SHP77 treated with DMSO at 0.1 percent for 48 hours (cell line): ENCODE measurements around the gene MACROD1.

Source experiments
- DNase-seq: peaks from one replicate; lab custom pipeline; 2025; lab: John Stamatoyannopoulos, UW

MACROD1 gene

DNA sequence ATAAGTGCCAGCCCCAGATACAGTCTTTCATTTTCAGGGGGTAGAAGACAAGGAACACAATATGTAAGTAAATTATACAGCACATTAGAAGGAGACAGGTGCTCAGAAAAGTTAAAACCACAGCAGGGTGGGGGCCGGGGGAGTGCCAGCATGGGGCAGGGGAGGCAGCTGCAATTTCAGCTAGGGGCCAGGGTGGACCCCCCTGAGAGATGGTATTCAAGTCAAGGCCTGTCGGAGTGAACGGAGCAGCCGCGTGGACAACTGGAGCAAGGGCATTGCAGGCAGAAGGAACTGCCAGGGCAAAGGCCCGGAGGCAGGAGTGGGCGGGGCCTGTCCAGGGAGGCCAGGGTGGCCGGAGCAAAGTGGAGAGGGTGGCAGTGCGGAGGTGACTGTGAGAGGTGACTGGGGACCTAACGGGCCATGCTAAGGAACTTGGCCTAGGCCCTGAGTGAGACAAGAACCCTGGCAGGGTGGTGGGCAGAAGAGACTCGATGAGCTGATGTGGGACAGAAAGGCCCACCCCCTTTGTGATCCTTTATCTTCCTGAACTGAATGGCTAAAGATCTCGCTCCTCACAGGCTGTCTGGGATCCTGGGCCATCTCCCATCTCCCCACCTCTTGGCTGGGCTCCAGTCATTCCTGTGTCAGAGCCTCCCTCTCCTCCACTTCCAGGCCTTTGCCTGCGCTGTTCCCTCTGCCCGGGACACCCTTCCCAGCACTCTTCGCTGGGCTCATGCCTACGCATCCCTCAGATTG is 152.6 kb downstream of the MACROD1 start:
- no peak for DNase-seq

DNA sequence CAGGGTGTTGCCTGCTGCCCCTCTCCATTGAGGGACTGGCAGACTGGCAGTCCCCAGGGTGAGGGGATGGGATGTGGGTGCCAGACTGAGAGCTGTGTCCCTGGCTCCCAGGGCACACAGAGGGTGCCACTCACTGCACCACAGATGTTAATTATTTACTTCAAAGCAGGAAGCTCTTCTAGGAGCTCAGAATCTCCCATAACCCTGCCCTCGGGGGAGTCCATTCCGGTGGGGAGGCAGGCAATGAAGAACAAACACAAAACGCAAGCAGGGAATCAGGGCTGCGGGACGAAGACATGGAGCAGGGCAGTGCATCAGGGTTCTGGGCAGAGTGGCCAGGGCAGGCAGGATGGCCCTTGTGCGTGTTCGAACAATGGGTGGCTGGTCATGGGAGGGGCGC is 154.5 kb downstream of the MACROD1 start:
- DNase-seq = no peak

DNA sequence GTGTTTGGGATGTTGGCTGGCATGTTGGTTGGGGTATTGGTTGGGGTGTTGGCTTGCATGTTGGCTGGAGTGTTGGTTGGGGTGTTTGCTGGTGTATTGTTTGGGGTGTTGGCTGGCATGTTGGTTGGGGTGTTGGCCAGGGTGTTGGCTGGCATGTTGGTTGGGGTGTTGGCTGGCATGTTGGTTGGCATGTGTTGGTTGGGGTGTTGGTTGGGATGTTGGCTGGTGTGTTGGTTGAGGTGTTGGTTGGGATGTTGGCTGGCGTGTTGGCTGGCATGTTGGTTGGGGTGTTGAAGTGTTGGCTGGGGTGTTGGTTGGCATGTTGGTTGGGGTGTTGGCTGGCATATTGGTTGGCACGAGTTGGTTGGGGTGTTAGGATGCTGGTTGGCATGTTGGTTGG is 155.1 kb downstream of the MACROD1 start:
- no peak for DNase-seq

DNA sequence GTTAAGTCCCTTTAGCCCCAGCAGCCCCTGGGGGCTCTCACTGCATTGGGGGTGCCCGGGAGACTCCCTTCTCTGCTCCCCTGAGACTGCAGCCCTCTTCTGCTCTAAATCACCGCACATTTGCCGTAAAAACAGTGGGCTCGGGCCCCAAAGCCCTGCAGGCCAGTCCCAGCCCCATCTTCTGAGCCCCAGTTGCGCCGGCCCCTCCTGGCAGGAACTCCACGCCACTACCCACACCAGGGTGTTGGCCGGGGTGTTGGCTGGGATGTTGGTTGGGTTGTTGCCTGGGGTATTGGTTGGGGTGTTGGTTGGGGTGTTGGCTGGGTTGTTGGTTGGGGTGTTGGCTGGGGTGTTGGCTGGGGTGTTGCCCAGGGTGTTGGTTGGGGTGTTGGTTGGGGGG is 156.2 kb downstream of the MACROD1 start:
- no peak for DNase-seq

DNA sequence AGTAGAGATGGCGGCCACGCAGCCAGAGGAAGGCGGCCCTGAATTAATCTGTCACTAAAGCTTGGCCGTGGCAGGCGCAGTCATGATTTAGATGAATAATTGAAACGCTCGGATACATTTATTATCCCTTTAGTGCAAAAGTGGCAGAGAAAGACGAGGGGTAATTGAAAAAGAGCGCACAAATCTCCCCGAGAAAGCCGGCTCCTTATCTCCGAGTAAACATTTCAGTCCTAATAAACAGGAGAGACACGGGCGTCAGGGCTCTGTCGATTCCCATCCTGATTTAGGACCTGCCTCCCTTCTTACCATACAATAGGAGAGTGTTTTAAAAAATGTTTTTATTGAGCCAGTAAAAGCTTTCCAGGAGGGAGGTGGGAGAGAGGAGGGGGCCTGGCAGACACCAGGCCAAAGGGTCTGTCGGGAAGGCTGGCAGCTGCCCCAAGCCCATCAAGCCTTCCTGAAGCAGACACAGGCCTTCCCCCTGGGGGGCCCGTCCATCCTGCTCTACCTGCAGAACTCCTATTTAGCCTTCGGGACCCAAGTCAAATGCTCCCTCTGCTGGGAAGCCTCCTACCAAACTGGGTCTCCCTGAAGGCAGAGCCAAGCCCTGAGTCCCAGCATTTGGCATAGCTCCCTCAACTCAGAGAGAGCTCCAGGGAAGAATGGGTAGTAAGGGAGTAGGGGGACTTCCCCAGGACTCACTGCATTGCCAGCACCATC is 156.8 kb downstream of the MACROD1 start:
- DNase-seq = no peak

DNA sequence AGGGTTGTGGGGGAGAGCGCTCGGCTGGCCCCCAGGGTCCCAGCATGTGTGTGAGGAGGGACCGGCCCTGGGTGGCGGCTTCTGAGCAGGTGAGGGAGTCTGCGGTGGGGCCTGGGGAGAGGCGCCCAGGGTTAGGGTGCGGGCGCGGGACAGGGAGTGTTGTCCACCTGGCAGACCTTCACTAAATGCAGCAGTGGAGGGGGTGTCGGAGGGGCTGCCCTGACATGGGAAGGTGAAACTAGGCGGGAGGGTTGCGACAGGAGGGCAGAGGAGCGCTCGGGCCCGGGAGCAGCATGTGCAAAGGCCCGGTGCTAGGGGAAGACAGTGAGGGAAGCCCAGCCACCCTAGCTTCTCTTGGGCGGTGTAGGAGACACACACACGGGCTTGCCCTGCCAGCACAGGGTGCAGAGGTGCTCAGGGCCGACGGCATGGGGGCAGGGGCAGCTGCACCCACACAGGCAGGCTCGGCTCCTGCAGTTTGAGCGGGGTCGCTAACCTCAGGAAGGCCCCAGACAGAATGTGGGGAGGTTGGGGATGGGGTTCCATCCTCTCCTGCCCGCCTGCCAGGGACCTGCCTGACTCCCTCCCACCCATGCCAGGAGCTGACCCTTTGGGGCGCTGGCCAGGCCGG is 157.5 kb downstream of the MACROD1 start:
- no peak for DNase-seq

DNA sequence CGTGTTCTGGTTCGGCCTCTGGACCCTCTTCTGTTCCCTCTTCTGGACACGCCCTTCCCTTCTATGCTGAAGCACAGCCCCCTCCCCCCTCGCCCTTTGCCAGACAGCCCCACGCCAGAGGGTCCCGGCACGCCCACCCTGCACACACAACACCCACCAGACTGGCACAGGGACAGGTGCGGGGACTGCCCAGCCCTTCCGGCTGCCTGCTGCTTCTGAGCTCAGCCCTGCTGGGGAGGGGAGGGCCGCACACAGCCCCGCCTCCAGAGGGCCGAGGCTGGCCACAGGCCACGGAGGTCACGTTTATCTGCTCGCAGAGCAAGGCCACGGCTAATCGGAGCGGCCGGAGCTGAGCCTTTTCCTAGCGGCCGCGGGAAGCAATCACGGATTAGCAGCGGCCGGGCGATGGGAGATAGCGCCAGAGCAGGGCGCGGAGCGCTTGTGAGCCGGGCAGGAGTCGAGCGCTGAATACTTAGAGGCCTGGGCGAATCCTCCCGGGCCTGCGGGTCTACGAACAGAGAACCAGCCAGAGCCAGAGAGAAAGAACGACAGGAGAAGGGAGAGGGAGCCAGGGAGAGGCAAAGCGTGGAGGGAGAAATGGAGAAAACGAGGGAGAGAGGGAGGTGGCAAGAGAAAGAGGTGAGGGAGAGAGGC is 158.2 kb downstream of the MACROD1 start:
- peak; percentile 46 for DNase-seq

DNA sequence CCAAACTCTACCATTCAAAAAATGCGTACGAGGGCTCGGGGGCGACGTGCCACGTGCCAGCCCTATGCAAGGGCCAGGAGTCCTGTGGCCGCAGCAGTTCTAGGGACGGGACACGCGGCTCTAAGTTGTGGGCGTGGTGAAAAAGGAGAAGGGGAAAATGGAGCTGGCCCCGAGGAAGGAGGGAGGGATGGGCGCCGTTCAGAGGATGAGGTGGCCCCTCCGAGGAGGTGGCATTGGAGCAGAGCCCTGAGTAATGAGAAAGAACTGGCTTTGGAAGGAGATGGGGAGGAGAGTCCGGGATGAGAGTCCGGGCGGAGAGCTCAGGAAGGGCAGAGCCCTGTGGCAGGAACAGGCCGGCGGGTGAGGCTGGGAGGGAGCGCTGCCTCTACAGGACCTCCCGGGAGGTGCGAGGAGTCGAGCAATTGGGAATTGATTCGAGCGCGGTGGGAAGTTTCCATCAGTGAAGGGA is 158.7 kb downstream of the MACROD1 start:
- DNase-seq = no peak

DNA sequence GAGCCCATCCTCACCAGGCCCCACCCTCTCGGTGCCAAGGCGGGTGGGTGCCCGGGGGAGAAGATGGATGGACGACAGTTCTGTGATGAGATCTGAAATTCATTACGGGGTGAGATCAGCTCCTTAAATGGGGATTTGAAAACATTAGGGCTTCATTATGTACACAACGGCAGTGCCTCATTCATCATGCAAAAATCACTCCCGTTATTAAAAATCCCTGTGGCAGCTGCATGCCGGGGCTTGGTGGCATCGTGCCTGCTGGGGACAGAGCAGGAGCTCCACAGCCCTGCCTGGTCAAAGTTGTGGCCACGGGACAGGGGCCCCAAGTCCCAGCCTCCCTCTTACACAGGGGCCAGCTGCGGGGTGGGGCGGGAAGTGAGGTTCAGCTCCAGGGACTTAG is 159.5 kb downstream of the MACROD1 start:
- DNase-seq = no peak

DNA sequence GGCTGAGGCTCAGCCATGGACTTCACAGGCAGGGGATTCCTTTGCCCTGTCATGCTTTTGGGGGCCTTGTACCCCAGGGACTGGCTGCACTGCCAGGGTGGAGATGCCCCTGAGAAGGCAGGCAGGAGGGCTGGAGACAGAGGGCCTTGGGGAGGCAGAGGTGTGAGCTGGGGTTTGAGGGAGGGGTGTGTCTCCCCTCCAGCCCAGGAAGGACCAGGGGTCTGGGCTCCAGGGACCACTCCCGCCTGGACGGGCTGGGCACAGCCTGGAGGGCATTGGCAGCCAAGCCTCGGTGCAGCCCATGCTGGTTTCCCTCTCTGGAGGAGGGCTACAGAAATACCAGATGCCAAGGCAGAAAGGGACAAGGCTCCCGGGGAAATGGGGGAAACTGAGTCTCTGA is 160.2 kb downstream of the MACROD1 start:
- DNase-seq = no peak

DNA sequence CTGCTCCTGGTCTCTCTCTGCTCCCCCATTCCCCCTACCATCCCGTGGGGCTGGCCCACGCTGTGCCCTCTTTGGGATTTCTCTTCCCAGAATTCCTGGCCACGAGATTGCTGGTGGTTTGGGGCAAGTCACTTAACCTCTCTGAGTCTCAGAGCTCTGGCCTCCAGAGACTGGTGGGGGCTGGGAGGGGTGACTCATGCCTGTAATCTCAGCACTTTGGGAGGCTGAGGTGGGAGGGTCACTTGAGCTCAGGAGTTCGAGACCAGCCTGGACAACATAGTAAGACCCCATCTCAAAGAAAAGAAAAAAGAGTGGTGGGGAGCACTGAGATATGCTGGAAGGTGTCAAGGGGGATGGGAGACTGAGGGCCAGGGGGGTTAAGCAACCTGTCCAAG is 161.3 kb downstream of the MACROD1 start:
- DNase-seq = no peak

DNA sequence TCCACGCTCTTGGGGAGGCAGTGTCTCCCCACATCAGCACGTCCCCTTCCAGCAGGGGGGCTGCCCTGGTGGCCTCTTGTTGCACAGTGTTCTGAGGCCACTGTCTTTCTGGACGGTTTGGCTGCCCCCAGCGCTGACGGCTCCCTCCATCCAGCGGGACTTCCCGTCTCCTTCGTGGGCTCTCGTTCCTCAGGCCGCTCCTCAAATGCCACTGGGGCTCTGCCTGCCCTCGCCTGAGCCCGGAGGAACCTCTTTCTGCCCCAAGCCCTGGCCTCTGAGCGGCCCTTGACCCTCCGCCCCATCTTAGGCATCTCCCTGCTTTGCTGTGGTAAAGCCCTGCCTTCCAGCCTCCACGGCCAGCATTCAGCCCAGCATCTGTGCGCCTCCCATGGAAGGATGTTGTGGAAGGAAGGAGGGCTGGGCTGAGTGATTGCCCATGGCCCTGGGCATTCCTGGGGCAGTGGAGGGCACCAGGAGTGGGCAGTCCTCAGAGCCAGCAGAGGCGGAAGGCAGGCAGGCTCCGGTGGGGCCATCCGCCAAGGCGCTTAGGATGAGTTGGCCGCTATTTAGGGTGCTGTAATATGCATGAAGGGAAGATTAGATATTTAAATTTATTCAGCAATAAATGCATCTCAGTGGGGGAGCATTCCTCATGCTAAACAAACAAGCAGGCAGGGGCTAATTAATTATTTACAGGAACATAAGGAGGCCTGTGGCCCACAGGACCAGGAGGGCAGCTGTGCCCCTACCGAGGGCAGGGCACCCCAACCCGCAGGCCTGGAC is 161.9 kb downstream of the MACROD1 start:
- no peak for DNase-seq

DNA sequence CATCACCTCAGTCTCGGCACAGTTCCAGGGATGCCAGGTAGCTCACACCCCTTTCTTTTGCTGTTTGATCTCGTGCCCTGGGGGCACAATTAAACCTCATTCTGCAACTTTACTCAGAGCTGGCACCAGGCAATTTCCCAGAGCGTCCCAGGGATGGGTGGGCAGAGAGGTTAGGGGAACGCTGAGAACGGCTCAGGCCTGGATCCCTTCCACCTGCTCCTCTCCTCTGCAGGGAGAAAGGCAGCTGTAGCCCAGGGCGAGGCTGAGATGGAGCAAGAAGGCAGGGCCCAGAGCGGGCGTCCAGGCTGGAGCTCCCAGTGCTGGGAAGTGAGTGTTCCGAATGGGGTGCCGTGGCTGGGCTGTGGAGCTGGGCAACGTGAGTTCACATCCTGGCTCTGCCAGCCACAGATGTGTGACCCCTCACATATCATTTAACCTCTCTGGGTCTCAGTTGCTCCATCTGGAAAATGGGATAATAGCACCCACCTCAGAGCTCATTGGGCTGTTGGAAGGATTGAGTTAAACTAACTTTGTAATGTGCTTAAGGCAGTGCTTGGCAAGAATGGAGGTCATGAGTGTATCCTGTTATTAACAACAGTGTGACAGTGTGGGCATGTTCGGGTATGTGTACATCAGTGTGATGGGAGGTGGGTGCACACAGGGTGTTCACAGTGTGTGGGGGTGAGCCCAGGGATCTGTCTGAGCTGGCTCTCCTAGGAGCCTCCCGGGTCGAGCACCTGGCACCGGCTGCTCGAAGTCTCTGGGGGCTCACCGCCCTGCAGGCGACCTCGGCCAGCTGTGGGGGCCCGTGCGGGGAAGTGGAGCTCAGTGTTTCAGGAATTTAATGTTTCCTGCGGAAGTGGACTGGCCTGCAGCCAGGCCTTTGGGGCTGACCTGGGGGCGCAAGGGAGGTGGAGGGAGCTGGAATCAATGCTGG is 164.2 kb downstream of the MACROD1 start:
- no peak for DNase-seq

DNA sequence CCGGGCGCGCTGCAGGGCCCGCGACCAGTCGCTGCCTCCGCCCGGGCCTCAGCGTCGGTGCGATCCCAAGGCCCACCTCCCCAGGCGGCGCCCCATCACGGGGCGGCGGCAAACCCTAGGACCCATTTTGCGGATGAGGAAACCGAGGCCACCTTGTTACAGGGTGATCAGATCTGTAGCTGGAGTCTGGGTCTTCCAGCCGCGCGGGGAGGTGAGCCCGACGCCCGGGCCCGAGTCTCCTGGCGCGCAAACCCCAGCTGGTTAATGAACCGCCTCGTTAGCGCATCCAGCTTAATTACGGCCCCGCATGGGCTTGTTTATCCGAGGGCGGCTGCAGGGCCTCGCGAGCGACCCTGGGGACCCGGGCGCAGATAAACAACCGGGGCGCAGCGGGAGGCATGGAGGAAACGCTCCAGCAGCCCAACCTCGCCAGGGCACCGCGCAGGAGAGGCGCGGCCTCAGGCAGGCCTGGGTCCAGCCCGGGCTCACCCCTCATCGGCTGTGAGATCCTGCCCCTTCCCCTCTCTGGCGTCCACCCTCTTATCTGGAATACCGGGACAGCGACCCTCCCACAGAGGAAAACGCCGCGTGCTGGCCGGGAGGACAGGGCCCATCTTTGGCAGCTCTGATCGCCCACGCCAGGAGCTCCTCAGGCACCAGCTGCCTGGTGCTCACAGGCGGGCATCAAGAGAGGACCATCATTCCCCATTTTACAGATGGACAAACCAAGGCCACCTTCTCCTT is 165.0 kb downstream of the MACROD1 start:
- DNase-seq = no peak

DNA sequence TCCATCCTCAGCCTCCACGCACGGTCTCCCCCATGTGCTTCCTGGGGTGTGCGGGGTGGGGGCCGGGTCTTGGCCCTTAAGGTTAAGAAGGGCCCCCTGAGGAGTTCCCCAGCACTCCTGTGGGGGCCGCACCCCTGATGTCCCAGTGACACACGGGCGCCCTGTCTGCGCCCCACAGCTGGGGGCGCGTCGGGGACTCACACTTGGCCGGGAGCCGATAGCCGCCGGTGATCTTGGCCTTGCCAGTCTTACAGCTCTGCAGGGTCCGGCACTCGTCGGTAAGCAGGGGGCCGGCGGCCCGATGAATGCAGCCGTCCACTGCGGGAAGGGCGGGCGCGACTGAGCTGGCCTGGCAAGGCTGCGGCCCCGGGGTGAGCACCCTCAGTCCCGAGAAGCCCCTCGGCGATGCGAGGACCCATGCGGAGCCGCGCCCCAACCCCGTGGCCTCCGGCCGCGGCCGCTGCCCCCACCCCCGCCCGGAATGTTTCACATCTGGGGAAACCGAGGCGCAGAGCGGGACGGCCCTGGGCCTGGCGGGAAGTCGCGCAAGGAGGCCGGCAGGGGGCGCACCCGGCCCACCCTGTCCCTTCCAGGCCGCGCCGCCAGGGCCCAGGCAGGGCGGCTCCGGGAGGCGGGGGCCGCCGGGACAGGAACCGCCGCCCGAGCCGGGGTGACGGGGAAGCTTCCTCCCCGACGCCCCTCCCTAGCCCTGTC is 165.7 kb downstream of the MACROD1 start:
- no peak for DNase-seq

DNA sequence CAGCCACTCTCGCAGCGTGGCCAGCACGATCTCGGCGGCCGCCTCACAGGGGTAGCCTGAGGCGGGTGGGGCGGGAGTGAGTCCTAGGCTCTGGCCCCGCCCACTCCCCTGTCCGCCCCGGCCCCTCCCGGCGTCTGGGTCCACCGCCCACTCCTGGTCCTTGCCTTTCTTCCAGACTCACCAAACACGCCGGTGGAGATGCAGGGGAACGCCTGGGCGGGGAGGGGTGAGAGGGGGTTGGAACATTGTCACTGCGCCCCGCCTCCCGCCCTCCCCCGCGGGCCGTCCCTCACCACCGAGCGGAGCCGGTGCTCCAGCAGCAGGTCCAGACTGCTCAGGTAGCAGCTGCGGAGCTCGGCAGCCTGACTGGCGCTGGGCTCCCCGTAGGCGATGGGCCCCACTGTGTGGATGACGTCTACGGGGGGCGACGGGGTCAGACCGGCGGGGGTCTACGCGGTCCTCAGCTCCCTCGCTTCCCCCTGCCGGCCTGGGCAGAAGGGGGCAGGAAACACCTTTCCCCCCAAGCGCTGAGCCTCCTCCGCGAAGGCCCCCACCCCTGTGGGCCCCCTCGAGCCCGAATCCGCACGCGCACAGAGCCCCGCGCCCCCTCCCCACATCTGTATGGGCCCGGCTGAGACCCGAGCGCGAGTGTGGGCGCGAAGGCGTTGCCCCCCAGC is 166.4 kb downstream of the MACROD1 start:
- DNase-seq = no peak

DNA sequence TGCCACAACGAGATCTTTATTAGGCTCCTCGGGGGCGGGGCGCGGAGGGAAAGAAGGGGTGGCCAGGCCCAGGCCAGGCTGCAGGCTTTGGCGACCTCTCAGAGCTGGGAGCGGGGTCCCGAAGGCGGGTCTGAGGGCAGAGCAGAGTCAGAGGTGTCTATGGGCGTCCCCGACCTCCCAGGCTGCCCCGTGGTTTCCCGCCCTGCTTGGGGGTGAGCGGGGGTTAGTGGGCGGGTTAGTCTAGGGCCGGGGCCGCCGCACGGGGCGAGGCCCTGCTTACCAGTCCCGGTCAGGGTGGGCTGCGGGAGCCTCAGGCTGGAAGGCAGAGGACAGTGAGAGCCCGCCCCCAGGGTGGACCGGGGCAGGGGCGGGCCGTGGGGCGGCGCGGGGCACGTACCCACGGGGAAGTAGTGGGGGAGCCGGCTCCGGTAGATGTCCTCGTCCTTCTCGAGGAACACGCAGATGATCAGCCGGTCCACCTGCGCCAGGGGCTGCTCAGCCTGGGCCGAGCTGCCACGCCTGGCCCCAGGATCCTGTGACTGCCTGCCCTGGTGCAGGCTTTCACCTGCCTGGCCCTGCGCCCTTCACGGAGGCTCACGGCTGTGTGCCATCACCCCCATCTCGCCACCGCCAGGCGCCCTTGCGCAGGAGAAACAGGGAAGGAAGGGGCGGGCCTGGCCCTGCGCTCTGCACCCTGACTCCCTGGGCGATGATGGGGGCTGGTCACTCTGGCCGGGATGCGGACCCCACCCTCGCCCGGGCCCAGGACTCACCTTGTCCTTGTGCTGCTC is 167.2 kb downstream of the MACROD1 start:
- no peak for DNase-seq

DNA sequence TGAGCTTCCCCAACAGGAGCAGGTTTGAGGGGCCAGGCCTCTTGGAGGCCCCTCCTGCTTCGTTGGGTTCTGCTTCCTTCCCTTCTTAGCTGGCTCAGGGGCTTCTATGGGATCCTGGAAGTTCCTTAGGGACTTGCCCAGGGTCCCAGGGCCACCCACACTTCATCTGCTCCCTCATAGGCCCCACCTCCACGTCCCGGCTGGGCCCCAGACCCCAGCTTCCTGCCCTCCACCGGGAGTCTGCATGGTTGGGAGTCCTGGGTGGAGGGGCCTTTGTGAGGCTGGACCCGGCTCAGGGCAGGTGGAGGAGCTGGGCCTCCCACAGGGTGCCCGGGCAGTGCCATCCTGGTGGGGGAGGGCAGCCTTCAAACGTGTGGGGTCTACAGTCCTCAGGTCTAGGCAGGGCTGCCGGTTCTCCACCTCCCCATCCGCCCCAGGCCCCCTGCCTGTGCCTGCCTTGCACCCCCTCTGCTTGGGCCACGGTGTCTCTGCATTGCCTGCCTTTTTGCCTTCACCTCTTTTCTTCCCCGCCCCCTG is 168.0 kb downstream of the MACROD1 start:
- DNase-seq = no peak
